Progenitor cell of endocrine pancreas (in vitro differentiated cells): ENCODE results near the gene LRRC74A. TPM values are rescaled to one million over a fixed set of nuclear protein-coding genes. Genes with fewer than 3 reads are reported as not detected.
A peak's percentile ranks its signal among the peaks of the same experiment; 100 is the strongest.

Experiments used
- DNase-seq: peaks from one replicate; pipeline ENCODE4 v3.0.0; 2021; ENCODE audit warnings: low spot score; ENCODE audit not compliant: unreplicated experiment
- H3K27ac Mint-ChIP-seq: 2 replicates; pipeline ENCODE4 v1.8.0; 2021; ENCODE audit warnings: mild to moderate bottlenecking, moderate library complexity, mixed read lengths
- H3K27me3 Mint-ChIP-seq: 2 replicates; pipeline ENCODE4 v1.8.0; 2021; ENCODE audit warnings: mixed read lengths
- H3K36me3 Mint-ChIP-seq: 2 replicates; pipeline ENCODE4 v1.8.0; 2022; ENCODE audit warnings: mixed read lengths; ENCODE audit not compliant: insufficient read depth
- H3K4me1 Mint-ChIP-seq: 2 replicates; pipeline ENCODE4 v1.8.0; 2021; ENCODE audit warnings: low read depth, mixed read lengths
- H3K4me3 Mint-ChIP-seq: 2 replicates; pipeline ENCODE4 v1.8.0; 2021; ENCODE audit warnings: low read depth, mild to moderate bottlenecking, moderate library complexity, mixed read lengths
- H3K9me3 Mint-ChIP-seq: 2 replicates; pipeline ENCODE4 v1.8.0; 2021; ENCODE audit warnings: low read depth, mixed read lengths
- total RNA-seq: library from RNA; stranded (reverse); gene quantifications from 2 replicates; pipeline ENCODE4 v1.2.1, GENCODE V29; 2021
- TF ChIP-seq, protein P1 (sequence below): fragments of 200-600 bp; sonication (generic); IDR thresholded peaks from one replicate; pipeline ENCODE4 v1.5.0; 2021; ENCODE audit warnings: antibody characterized with exemption, mild to moderate bottlenecking; ENCODE audit not compliant: unreplicated experiment

The LRRC74A gene
- total RNA-seq, 1 donor from 2014 or later, result not detected

GRCh38 chr14:76902591-76902990 is 76.4 kb downstream of the LRRC74A start:
- no peak overlapping the region for H3K27ac Mint-ChIP-seq
- TF ChIP-seq, protein P1, sequence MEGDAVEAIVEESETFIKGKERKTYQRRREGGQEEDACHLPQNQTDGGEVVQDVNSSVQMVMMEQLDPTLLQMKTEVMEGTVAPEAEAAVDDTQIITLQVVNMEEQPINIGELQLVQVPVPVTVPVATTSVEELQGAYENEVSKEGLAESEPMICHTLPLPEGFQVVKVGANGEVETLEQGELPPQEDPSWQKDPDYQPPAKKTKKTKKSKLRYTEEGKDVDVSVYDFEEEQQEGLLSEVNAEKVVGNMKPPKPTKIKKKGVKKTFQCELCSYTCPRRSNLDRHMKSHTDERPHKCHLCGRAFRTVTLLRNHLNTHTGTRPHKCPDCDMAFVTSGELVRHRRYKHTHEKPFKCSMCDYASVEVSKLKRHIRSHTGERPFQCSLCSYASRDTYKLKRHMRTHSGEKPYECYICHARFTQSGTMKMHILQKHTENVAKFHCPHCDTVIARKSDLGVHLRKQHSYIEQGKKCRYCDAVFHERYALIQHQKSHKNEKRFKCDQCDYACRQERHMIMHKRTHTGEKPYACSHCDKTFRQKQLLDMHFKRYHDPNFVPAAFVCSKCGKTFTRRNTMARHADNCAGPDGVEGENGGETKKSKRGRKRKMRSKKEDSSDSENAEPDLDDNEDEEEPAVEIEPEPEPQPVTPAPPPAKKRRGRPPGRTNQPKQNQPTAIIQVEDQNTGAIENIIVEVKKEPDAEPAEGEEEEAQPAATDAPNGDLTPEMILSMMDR, result no peak
- H3K4me1 Mint-ChIP-seq, result peaks cover 7% of the 10 kb centered on the region
- no peak for DNase-seq
- H3K9me3 Mint-ChIP-seq, result no peaks in the 10 kb centered on the region
- H3K36me3 Mint-ChIP-seq, result peaks cover 3% of the 10 kb centered on the region
- H3K27me3 Mint-ChIP-seq, result peaks cover 3% of the 10 kb centered on the region
- H3K4me3 Mint-ChIP-seq, result no peak overlapping the region

- peaks cover 7% of the 10 kb centered on the region for H3K4me1 Mint-ChIP-seq
- peaks cover 3% of the 10 kb centered on the region for H3K36me3 Mint-ChIP-seq
- DNase-seq, result no peak
- H3K27me3 Mint-ChIP-seq, result peaks cover 3% of the 10 kb centered on the region
- H3K4me3 Mint-ChIP-seq, result no peak overlapping the region
- H3K27ac Mint-ChIP-seq, result no peak overlapping the region
- TF ChIP-seq, protein P1, result no peak
- H3K9me3 Mint-ChIP-seq, result no peaks in the 10 kb centered on the region
These were observed 78.0 kb downstream of the LRRC74A start for GRCh38 chr14:76904100-76904739.

DNA sequence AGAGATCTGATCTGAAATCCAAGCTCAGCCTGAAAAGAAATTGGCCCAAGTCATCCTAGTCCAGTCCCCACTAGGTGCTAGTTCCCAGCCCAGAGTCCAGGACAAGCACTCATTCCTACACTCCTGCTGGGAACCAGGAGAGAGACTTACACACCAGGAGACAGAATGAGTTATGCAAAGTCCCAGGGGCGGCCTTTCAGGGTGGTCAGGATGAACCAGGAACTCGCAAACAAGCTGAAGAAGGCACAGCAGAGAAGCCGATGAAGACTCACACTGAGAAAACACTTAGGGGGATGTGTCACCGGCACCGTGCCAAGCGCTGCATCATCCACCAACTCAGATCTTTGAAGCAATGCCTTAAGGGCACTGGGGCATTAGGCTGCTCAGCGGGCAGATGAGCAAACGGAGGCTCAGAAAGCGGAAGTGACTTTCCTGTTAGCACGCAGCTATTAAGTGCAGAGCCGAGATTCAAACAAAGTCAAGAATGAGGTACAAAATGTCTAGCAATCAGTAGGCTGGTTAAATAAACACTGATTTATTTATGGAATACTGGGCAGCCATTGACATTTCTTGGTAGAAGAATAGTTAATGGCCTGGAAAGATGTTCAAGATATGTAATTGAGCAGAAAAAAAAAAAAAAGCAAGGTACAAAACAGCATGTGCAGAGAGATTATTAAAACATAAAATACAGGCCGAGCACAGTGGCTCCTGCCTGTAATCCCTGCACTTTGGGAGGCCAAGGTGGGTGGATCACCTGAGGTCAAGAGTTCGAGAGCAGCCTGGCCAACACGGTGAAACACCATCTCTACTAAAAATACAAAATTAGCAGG is 78.7 kb downstream of the LRRC74A start:
- no peaks in the 10 kb centered on the region for H3K36me3 Mint-ChIP-seq
- H3K9me3 Mint-ChIP-seq, result no peaks in the 10 kb centered on the region
- no peak overlapping the region for H3K4me3 Mint-ChIP-seq
- H3K4me1 Mint-ChIP-seq, result peaks cover 7% of the 10 kb centered on the region
- peak overlapping the region; percentile 86 for H3K27ac Mint-ChIP-seq
- H3K27me3 Mint-ChIP-seq, result peaks cover 3% of the 10 kb centered on the region
- TF ChIP-seq, protein P1, result no peak
- DNase-seq, result no peak

- Mint-ChIP-seq H3K27me3 (no peaks in the 10 kb centered on the region), H3K36me3 (no peaks in the 10 kb centered on the region), H3K9me3 (no peaks in the 10 kb centered on the region), H3K4me3 (no peak overlapping the region), H3K4me1 (peaks cover 10% of the 10 kb centered on the region), H3K27ac (no peak overlapping the region)
- TF ChIP-seq, protein P1, result no peak
- DNase-seq, result no peak
These were observed 82.6 kb downstream of the LRRC74A start for GRCh38 chr14:76908834-76909233.

DNA sequence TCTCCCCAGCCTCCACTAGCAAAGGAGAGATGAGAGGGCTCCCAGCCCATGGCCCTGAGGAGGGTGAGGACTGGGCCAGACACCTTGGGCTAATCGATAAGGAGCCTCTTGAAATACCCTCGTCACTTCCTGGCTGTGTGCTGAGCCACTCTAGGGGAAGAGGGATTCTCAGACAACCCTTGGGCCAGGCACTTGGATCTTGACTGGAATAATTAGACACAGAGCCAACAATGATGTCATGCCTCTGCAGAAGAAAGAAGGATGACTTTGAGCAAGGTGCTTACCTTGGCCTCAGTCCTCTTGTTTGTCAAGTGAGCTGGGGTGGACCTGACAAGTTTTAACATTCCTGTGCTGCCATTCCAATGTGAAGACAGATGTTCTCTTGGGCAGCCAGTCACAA is 83.1 kb downstream of the LRRC74A start:
- DNase-seq, result no peak
- H3K27ac Mint-ChIP-seq, result no peak overlapping the region
- H3K27me3 Mint-ChIP-seq, result no peaks in the 10 kb centered on the region
- no peaks in the 10 kb centered on the region for H3K36me3 Mint-ChIP-seq
- H3K9me3 Mint-ChIP-seq, result no peaks in the 10 kb centered on the region
- TF ChIP-seq, protein P1, result no peak
- peaks cover 10% of the 10 kb centered on the region for H3K4me1 Mint-ChIP-seq
- H3K4me3 Mint-ChIP-seq, result no peak overlapping the region
